GM21825 (cell line): ENCODE data around the gene TMEM248.
"Not testable (repeated sequence)": the region's sequence is repeated elsewhere in the genome, so short reads cannot be mapped to it uniquely, and the experiment has no call there.

Experiments
- ATAC-seq: cut with Tn5 transposase; IDR thresholded peaks from one replicate; pipeline ENCODE4 v1.9.1; 2021; ENCODE audit warnings: mild to moderate bottlenecking, moderate library complexity; ENCODE audit not compliant: unreplicated experiment

TMEM248 gene

GRCh38 chr7:66920769-66921395 is at the start of gene TMEM248:
TSS of gene TMEM248 (plus strand) at chr7:66921225. CDS start at chr7:66941866, 20,641 bp downstream.
- peak; percentile 73 for ATAC-seq

GRCh38 chr7:66873476-66873875 is 47.5 kb upstream of the TMEM248 start:
- no peak for ATAC-seq

GRCh38 chr7:66877577-66878300 is 43.3 kb upstream of the TMEM248 start:
- ATAC-seq = peak; percentile 96

GRCh38 chr7:66878301-66878685 is 42.7 kb upstream of the TMEM248 start:
- ATAC-seq = not testable (repeated sequence)

GRCh38 chr7:66880053-66880452 is 41.0 kb upstream of the TMEM248 start:
- ATAC-seq = no peak

- ATAC-seq = not testable (repeated sequence)
Measured at GRCh38 chr7:66880577-66880976, 40.4 kb upstream of the TMEM248 start.

- no peak for ATAC-seq
Measured at GRCh38 chr7:66883716-66884115, 37.3 kb upstream of the TMEM248 start.

GRCh38 chr7:66884556-66884955 is 36.5 kb upstream of the TMEM248 start:
- ATAC-seq = not testable (repeated sequence)

GRCh38 chr7:66886152-66886551 is 34.9 kb upstream of the TMEM248 start:
- ATAC-seq = peak; percentile 82

GRCh38 chr7:66888223-66888622 is 32.8 kb upstream of the TMEM248 start:
- ATAC-seq = not testable (repeated sequence)

GRCh38 chr7:66894463-66895080 is 26.5 kb upstream of the TMEM248 start:
- ATAC-seq = no peak

- ATAC-seq = no peak
Measured at GRCh38 chr7:66896441-66896840, 24.6 kb upstream of the TMEM248 start.

- ATAC-seq = no peak
Measured at GRCh38 chr7:66899552-66900280, 21.3 kb upstream of the TMEM248 start.

- no peak for ATAC-seq
Measured at GRCh38 chr7:66901941-66902843, 18.8 kb upstream of the TMEM248 start.

GRCh38 chr7:66902844-66903180 is 18.2 kb upstream of the TMEM248 start:
- ATAC-seq = no peak

- no peak for ATAC-seq
Measured at GRCh38 chr7:66903360-66904062, 17.5 kb upstream of the TMEM248 start.

- no peak for ATAC-seq
Measured at GRCh38 chr7:66904063-66904593, 16.9 kb upstream of the TMEM248 start.

- ATAC-seq = no peak
Measured at GRCh38 chr7:66905278-66905677, 15.7 kb upstream of the TMEM248 start.

- no peak for ATAC-seq
Measured at GRCh38 chr7:66905689-66906088, 15.3 kb upstream of the TMEM248 start.

- ATAC-seq = no peak
Measured at GRCh38 chr7:66907731-66908130, 13.3 kb upstream of the TMEM248 start.
